Measurements from ENCODE around the gene OR2M4.

DNA sequence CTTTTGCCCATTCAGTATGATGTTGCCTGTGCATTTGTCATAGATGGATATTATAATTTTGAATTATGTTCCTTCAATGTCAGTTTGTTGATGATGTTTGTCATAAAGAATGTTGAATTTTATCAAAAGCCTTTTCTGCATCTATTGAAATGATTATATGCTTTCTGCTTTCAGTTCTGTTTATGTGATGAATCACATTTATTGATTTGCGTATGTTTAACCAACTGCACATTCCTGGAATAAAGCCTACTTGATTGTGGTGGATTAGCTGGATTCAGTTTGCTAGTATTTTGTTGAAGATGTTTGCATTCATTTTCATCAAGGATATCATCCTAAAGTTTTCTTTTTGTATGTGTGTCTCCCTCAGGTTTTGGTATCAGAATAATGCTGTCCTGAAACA lies 5.7 kb upstream of the OR2M4 start:
- TF ChIP-seq BHLHE40 (IDR thresholded peaks at IDR 0.05; ENCODE audit: borderline replicate concordance) (no peak), SP1 (IDR thresholded peaks at IDR 0.05) (no peak), HDGF (IDR thresholded peaks at IDR 0.05; ENCODE audit: borderline replicate concordance) (no peak), ELF4 (IDR thresholded peaks at IDR 0.05) (no peak), ARNT (IDR thresholded peaks at IDR 0.05) (no peak)

Measured in HEK293T (cell line).